ENCODE measurements around the gene DNM1.

- TF ChIP-seq GATA2 (IDR thresholded peaks at IDR 0.05; ENCODE audit: low read depth, low read length) (no peak), GATA3 (IDR thresholded peaks at IDR 0.05; ENCODE audit: low read depth, low read length) (no peak)
Measured at GRCh38 chr9:128218172-128218517, 15.0 kb downstream of the DNM1 start.
